Stimulated activated CD8-positive, alpha-beta memory T cell treated with anti-CD3 and anti-CD28 coated beads, Interleukin-15, amount 100 ng/mL, for 1 hour (primary cell): Measurements from ENCODE around the gene GRIN2C.

Experiments used
- DNase-seq: peaks from one replicate; pipeline ENCODE4 v3.0.0-alpha.2; 2020; ENCODE audit warnings: low read depth

GRIN2C gene

GRCh38 chr17:74846621-74847020 is 13.1 kb downstream of the GRIN2C start:
- no peak for DNase-seq

GRCh38 chr17:74843352-74843627 is 16.4 kb downstream of the GRIN2C start:
- DNase-seq = no peak

GRCh38 chr17:74842599-74843351 is 16.9 kb downstream of the GRIN2C start:
- no peak for DNase-seq

GRCh38 chr17:74842146-74842598 is 17.5 kb downstream of the GRIN2C start:
- DNase-seq = no peak

- no peak for DNase-seq
Observed at GRCh38 chr17:74840989-74841666, 18.6 kb downstream of the GRIN2C start.

GRCh38 chr17:74839990-74840852 is 19.5 kb downstream of the GRIN2C start:
- no peak for DNase-seq

- DNase-seq = no peak
Observed at GRCh38 chr17:74838274-74838673, 21.4 kb downstream of the GRIN2C start.

- DNase-seq = no peak
Observed at GRCh38 chr17:74836691-74837467, 22.8 kb downstream of the GRIN2C start.

- no peak for DNase-seq
Observed at GRCh38 chr17:74836191-74836590, 23.5 kb downstream of the GRIN2C start.

- no peak for DNase-seq
Observed at GRCh38 chr17:74833501-74834377, 25.9 kb downstream of the GRIN2C start.

- no peak for DNase-seq
Observed at GRCh38 chr17:74832421-74832820, 27.3 kb downstream of the GRIN2C start.

- DNase-seq = no peak
Observed at GRCh38 chr17:74831444-74832146, 28.1 kb downstream of the GRIN2C start.

- DNase-seq = no peak
Observed at GRCh38 chr17:74830861-74831260, 28.8 kb downstream of the GRIN2C start.

GRCh38 chr17:74827800-74828199 is 31.9 kb downstream of the GRIN2C start:
- no peak for DNase-seq

- no peak for DNase-seq
Observed at GRCh38 chr17:74825952-74826719, 33.5 kb downstream of the GRIN2C start.

- no peak for DNase-seq
Observed at GRCh38 chr17:74824961-74825627, 34.6 kb downstream of the GRIN2C start.

GRCh38 chr17:74822939-74823367 is 36.7 kb downstream of the GRIN2C start:
- no peak for DNase-seq

- no peak for DNase-seq
Observed at GRCh38 chr17:74822335-74822938, 37.2 kb downstream of the GRIN2C start.
